Ovary (tissue), 3 donors: ENCODE data around the gene ZMYND8.

ENCODE experiments used
- CTCF ChIP-seq, 3 donors: fragments of 450-650 bp in 2 of 3; fragments of 200-600 bp in 1 of 3; IDR thresholded peaks; one replicate each; pipeline versions ENCODE4 v1.5.1 to v1.8.0; 2016 to 2022; ENCODE audit warnings: antibody characterized with exemption in 3 of 3, mild to moderate bottlenecking in 1 of 3
- POLR2A ChIP-seq: fragments of 450-650 bp; IDR thresholded peaks from one replicate; pipeline ENCODE4 v1.6.1; 2017; ENCODE audit warnings: antibody characterized with exemption, mild to moderate bottlenecking, moderate library complexity
- donor health status: DM: no; HTN: no; CAD: no.

- TF ChIP-seq CTCF (IDR thresholded peaks at IDR 0.05): no peak
- TF ChIP-seq POLR2A: no peak
These were observed 8.7 kb upstream of the ZMYND8 start for GRCh38 chr20:47365023-47365764.
